ENCODE results near the gene RAB17. TPM values are rescaled to one million over a fixed set of nuclear protein-coding genes. Genes with fewer than 3 reads are reported as not detected.

RAB17 gene
- total and polyA plus RNA-seq, 10 of the 15 experiments (the other 5 are each of a cell fraction or from before 2014, with no cell fraction given) = 0.07 to 1.4 (median 0.28) TPM; not detected in 3

GRCh38 chr2:237639836-237640220, 49.3 kb upstream of the RAB17 start:
- FAIRE-seq = no peak
- no peaks in the 10 kb centered on the region for H3K79me2 ChIP-seq (ENCODE audit: control insufficient read depth, insufficient read depth, low read length)
- no peak overlapping the region for H3K4me2 ChIP-seq (ENCODE audit: control insufficient read depth, insufficient read depth)
- WGBS (ENCODE audit: insufficient coverage, insufficient replicate concordance, low lambda C conversion rate, missing lambda C conversion rate) = 27% methylated on average over 6 of the region's 6 CpGs
- H4K20me1 ChIP-seq (ENCODE audit: control insufficient read depth, insufficient read depth) = no peaks in the 10 kb centered on the region
- no peaks in the 10 kb centered on the region for H3K36me3 ChIP-seq (ENCODE audit: control insufficient read depth in 2 of 2, insufficient read depth in 2 of 2, low read length in 1 of 2)
- ATAC-seq = no peak
- H3K4me1 ChIP-seq (ENCODE audit: control insufficient read depth, insufficient read depth, low read length) = no peaks in the 10 kb centered on the region
- no peak for DNase-seq (ENCODE audit: low read depth, low spot score)
- ChIA-PET CTCF (interaction anchor here (1.0 to 2.1 kb wide), 2 partner anchors 16 to 55 kb away, joined by 3 to 5 read pairs; no protein-coding TSS in a partner anchor), POLR2A (no interaction called here), RAD21 (ENCODE audit: unreplicated experiment) (interaction anchor here (0.6 to 1.1 kb wide), 2 partner anchors 58 to 360 kb away, joined by 3 read pairs; no protein-coding TSS in a partner anchor), SMC1A (ENCODE audit: uncharacterized antibody, unreplicated experiment) (no interaction called here)
- BruUV-seq (replicated peaks) = no TSS peak
- H2AFZ ChIP-seq (ENCODE audit: control insufficient read depth, low read depth, low read length) = no peak overlapping the region
- no peak overlapping the region for H3K27ac ChIP-seq (ENCODE audit: control insufficient read depth, insufficient read depth)
- H3K27me3 ChIP-seq (replicated peaks in 1 of 2; ENCODE audit: control insufficient read depth in 2 of 2, insufficient read depth in 2 of 2, low read length in 1 of 2) = peaks cover 0 to 2% of the 10 kb centered on the region in 2 experiments; a peak in 3 of 4 replicates
- no peaks in the 10 kb centered on the region for H3K9me3 ChIP-seq (replicated peaks; ENCODE audit: control insufficient read depth, insufficient read depth, low read length)
- in situ Hi-C loops (cut with MboI) = no loop called here
- intact Hi-C loops (cut with micrococcal nuclease; ENCODE audit: unreplicated experiment) = no loop called here
- no peak overlapping the region for H3K9ac ChIP-seq (ENCODE audit: control insufficient read depth, insufficient read depth, low read length)
- TF ChIP-seq MTA3 (IDR thresholded peaks at IDR 0.05; ENCODE audit: borderline replicate concordance, low read length) (no peak), ATF3 (IDR thresholded peaks at IDR 0.05; ENCODE audit: borderline replicate concordance, extremely low read depth, low read depth, low read length) (no peak), ZBTB33 (IDR thresholded peaks at IDR 0.05) (no peak), BACH1 (IDR thresholded peaks at IDR 0.05; ENCODE audit: borderline replicate concordance) (no peak), YBX1 (IDR thresholded peaks at IDR 0.05) (no peak), KDM1A (IDR thresholded peaks at IDR 0.05; ENCODE audit: borderline replicate concordance) (no peak), KLF5 (IDR thresholded peaks at IDR 0.05; ENCODE audit: partially characterized antibody) (no peak), SREBF1 (IDR thresholded peaks at IDR 0.05; ENCODE audit: low read length) (no peak), JUNB (IDR thresholded peaks at IDR 0.05) (no peak), SIX5 (IDR thresholded peaks at IDR 0.05; ENCODE audit: low read depth, low read length, severe bottlenecking) (no peak), TCF7 (IDR thresholded peaks at IDR 0.05; ENCODE audit: borderline replicate concordance) (no peak), E2F4 (IDR thresholded peaks at IDR 0.05; ENCODE audit: low read depth, low read length) (no peak), NFXL1 (IDR thresholded peaks at IDR 0.05; ENCODE audit: borderline replicate concordance) (no peak), EGR1 (IDR thresholded peaks at IDR 0.05; ENCODE audit: borderline replicate concordance in 1 of 2, low read depth in 2 of 2, low read length in 2 of 2) (no peak), ZNF687 (IDR thresholded peaks at IDR 0.05) (no peak)
- H3K4me3 ChIP-seq = no peak overlapping the region

Data from GM12878 (cell line).